HG03378 (cell line): ENCODE data around the gene DIAPH3.

ENCODE experiments used
- ATAC-seq: cut with Tn5 transposase; IDR thresholded peaks from one replicate; pipeline ENCODE4 v1.9.1; 2021; ENCODE audit warnings: mild to moderate bottlenecking, moderate library complexity; ENCODE audit not compliant: unreplicated experiment

Gene DIAPH3

DNA sequence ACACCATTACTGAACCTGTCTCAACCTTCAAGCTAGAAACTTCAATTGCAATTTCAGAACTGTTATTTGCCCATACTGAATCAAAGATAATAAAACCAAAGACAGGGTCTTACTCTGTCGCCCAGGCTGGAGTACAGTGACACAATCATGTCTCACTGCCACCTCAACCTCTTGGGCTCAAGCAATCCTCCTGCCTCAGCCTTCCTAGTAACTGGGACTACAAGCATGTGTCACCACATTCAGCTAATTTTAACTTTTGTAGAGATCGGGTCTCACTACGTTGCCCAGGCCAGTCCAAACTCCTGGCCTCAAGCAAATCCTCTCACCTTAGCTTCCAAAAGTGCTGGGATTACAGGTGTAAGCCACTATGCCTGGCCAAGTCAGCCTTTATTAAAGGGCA lies 143.4 kb downstream of the DIAPH3 start:
- ATAC-seq, result no peak

GRCh38 chr13:60019119-60019993 lies 144.4 kb downstream of the DIAPH3 start:
- peak; percentile 84 for ATAC-seq

GRCh38 chr13:60018536-60018935 lies 145.2 kb downstream of the DIAPH3 start:
- ATAC-seq, result no peak

DNA sequence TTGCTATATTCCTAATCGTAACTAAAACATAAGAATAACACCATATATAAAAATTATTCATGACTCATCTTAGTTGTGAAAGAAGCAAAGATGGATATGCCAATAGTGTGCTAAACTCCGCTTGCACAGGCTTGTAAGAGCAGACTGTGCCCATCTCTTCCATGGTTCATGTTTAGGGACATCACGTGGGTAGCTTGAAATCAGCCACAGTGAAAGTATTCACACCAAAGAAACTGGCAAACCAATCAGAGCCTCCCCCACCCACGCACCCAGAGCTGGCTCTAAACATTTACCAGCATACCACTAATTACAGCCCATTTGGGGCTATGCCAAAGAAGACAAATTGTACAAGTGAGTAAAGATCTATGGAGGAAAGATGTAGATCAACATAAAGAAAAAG lies 147.5 kb downstream of the DIAPH3 start:
- no peak for ATAC-seq

GRCh38 chr13:60013166-60013565 lies 150.6 kb downstream of the DIAPH3 start:
- no peak for ATAC-seq

DNA sequence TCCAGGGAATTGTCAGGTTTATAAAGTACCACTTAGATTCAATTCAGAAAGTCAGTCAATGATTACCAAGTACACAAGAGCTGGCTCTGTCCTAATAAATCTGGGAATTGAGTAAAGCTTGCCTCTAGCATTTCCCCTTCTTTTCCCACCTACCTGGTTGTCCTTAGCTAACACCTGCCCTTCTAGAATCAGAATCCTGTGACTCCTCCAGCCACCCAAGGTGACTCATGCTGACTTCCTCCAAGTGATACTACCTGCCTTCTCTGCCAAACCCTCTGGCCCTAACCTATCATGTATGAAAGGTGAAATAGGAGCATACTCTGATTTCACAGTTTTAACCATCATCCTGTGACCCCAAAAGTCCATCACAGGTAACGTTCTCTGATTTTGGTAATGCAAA lies 151.2 kb downstream of the DIAPH3 start:
- ATAC-seq, result no peak

GRCh38 chr13:60009300-60010253 lies 154.2 kb downstream of the DIAPH3 start:
- ATAC-seq, result no peak

DNA sequence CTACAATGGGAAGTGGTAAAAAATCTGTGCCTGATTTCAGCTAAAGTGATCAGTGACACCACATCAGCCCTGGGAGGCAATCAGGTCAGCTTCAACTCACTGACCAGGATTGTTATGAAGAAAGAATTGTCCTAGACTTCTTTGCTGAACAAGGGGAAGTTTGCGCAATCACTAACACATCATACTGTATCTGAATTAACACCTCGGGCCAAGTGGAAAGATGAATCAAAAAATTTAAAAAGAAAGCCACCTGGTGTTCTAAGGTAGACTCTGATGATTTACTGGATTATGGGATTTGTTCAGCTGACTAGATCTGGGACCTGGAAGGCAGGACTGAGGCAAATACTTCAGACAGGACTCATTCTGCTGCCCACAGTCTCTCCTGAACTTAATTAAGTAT lies 161.8 kb downstream of the DIAPH3 start:
- no peak for ATAC-seq

- no peak for ATAC-seq
Measured at GRCh38 chr13:60000976-60001375, 162.8 kb downstream of the DIAPH3 start.

GRCh38 chr13:60000081-60000480 lies 163.6 kb downstream of the DIAPH3 start:
- ATAC-seq, result no peak

DNA sequence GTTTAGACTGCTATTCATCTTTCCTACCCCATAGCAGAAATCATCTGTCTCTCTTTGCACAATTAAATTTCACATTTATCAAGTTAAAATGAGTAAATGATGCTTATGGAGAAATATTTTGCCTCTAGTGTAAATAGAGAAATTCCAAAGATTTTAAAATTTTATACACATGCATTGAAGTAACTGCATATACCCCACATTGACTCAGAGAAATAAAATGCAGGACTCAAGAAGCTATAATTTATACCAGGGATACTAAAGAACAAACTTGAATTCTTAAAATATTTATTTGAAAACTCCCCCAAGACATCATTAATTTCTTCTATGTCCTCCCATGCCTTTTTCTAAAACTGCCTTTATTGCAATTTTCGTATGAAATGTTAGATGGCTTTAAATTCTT lies 165.8 kb downstream of the DIAPH3 start:
- ATAC-seq, result no peak

DNA sequence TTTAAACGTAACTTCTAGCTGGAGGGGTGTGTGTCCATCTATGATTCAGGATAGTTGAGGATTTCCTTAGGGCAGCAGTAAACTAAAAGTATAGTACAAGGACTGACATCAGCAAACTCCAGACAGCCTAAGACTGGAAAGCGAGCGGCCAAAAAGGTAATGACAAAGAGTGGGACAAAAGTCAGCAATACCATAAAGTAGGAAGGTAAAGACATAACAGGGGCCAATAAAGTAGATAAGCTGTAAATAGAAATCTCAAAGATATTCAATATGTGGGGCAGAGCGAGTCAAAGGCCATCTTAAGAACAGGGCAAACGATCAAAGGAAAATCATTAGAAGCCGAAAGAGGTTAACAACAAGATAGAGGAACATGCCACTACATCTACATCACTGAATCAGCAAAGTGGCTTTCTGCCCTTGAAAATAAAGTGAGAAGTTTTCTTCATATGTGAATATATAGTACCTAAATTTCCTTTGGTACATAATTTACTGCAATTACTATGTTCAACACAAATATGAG lies 167.2 kb downstream of the DIAPH3 start:
- no peak for ATAC-seq

GRCh38 chr13:59991395-59991794 lies 172.3 kb downstream of the DIAPH3 start:
- no peak for ATAC-seq

DNA sequence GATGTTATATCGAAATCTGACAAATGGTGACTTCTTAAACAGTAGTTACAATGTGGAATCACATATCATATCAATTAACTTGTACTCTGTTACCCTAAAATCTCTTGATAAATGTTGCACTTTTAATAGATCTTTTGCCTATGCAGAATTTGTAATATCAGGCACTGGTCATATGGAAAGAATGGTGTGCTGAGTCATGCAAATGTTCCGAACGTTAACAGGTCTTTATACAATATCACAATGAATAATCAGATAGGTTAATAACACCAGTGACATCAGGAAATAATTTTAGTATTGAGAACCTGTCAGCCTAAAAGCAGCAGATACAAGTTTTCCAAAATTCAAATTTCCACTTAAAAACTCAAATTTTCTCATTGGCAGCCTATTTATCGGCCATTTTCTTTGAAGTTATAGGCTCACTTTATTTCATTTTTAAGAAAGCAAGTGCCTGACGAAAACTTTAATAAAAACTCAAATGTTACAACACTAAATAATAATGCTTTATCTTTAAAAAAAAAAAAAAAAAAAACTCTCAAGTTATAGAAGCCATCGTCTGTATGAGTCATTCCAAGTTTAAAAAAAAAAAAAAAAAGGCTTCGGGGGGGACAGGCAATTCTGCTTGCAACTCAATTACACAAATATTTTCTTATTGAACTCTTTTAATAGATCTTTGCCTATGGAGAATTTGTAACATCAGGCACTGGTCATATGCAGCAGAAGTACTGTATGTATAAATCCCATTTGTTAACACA lies 180.9 kb downstream of the DIAPH3 start:
- no peak for ATAC-seq

GRCh38 chr13:59979589-59979988 lies 184.1 kb downstream of the DIAPH3 start:
- ATAC-seq, result no peak

DNA sequence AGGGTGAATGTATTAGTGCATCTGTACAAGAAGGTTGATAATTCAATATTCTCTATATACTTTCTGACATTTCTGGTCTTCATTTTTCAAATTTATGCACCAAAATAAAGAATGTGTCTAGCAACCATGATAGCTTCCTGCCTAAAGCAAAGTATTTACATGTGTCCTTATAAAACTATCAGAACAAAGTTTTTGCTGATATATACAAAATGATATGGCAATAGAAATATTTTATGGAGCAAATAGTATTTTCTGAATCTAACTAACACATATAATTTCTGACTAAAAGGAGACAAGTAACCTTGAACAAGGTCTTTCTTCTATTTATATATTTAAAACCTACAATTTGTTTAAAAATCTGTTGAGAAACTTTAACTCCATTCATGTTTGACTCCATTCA lies 184.9 kb downstream of the DIAPH3 start:
- ATAC-seq, result no peak

- no peak for ATAC-seq
Measured at GRCh38 chr13:59976856-59977255, 186.9 kb downstream of the DIAPH3 start.

- no peak for ATAC-seq
Measured at GRCh38 chr13:59975807-59976435, 187.8 kb downstream of the DIAPH3 start.

DNA sequence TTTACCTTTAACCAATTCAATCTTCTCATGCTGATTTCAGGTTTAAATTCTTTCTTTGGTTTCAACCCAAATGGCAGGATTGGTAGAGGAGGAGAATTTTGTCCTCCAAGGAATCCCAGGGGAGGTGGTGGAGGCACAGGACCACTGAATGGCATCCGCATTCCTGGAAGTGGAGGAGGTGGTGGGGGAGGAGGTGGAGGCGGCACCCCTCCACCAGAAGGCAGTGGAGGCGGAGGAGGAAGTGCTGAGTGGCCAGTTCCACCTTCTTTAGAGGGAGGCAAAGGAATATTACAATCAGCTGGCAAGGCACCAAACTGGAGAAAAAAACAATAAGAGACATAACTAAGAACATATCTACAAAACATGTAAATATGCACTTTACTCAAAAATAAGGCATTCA lies 192.9 kb downstream of the DIAPH3 start:
- ATAC-seq, result no peak

GRCh38 chr13:59963827-59964226 lies 199.9 kb downstream of the DIAPH3 start:
- ATAC-seq, result no peak
